Suppressor macrophage (primary cell): ENCODE measurements around the gene CHRNA5.

ENCODE experiments used
- DNase-seq, 4 experiments: peaks; one replicate each; pipeline ENCODE4 v3.0.0-alpha.2; 2020 to 2022

CHRNA5 gene

DNA sequence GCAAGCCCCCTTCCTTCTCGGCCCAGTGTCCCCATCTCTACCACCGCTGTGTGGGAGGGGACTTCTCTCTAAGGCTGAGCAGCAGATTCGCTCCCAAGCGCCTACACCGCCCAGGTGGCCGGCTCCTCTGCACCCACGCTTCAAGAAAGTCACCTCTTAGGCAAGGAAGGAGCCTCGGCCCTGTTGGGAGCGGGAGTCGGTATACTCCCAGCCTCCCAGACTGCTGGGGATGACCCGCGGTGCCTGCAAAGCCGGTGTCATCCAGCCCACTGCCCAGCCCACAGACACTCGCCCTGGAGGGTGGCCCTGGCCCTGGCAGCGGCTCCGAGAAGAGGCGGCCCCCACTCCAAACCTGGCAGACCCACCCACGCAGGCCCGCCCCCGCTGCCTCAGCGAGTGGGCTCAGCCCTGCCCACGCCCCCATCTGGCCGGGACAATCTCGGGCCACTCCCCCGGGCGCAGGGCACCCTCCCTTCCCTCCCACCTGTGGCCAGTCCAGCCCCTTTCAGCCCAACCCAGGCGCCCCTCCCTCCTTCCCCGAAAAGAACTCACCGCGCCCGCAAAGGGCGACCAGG, 75.3 kb downstream of the CHRNA5 start:
- DNase-seq = peak in 1 of 4 experiments; percentile 10

DNA sequence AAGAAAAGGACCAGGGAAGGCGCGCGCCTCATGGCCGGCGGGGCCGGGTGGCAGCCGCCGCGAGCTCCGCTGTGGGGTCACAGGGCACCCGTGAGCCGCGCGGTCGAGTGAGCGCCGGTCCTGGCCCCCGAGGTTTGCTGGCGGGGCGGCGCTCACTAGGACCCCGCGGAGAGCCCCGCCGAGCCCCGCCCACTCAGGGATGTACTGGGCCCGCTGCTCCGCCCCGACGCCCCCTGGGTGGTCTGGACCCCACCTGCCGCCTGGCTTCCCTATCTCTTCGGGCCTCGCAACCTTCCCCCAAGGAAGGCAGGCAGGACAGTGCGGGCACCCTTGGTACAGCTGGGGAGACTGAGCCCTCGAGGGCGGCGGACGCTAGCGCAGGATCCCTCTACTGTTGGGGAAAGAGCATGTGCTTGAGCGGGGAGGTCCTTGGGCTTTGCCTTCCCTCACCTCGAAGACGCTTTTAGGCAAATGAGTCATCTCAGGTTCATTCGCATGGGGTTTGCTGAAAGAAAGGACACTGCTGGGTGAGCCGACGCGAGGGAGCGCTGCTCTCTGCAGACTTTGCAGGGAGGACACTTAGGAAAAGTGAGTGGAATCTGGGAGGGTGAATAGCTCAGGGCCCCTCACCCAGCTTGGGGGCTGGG, 75.9 kb downstream of the CHRNA5 start, which contains the start of gene CHRNB4:
Gene CHRNB4, minus strand, starts transcription at position 109 of the 647 bp plus-strand sequence. Its CDS starts 77 bp downstream, at position 32.
- peak in 2 of 4 experiments; percentile 15 to 22 for DNase-seq

DNA sequence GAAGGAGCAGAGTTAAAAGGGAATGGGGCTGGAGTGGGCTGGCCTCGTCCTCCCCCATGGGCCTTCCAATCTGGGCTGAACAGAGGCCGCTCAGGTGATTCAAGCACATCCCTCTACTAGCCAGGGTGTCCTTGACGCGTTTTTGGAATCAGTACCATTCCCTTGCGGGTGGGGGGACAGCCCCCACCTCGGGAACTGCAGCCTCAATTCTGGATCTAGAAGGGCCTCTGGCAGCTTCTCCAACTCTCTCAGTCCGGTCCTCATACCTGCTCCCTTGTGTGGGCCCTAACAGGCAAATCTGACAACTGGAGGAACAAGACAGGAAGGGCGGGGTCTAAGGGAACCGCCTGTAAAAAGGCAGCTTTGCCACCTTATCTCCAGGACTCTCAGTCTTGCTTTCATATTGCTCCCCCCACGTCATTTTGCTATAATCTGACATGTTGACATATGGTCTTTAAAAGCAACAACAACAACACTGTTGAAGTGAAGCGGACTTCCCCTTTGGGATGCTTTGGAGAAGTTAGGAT, 76.5 kb downstream of the CHRNA5 start:
- no peak for DNase-seq

DNA sequence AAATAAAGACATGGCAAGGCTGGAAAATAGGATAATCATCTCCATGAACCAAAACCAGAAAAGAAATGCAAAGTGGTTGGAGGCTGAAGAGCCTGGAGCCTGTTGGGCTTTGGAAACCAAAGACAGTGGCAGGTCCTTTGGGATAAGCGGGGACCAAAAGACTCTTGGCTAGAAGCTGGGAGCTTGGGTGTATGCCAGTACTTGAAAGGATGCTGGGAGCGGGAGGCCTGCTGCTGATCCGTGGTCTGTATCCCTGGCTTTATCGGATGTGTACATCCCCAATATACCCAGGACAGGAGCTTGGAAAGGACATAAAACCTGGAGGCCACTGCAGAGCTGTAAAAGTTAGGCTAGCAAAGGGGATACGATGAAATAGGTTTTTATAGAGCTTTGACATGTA, 77.0 kb downstream of the CHRNA5 start:
- DNase-seq = no peak
